Stimulated activated CD8-positive, alpha-beta memory T cell treated with anti-CD3 and anti-CD28 coated beads, Interleukin-15, amount 100 ng/mL, for 1 hour (primary cell): ENCODE data around the gene GARRE1.
"Not testable (repeated sequence)": the region's sequence is repeated elsewhere in the genome, so short reads cannot be mapped to it uniquely, and the experiment has no call there.

Experiments used
- DNase-seq: peaks from one replicate; pipeline ENCODE4 v3.0.0-alpha.2; 2020; ENCODE audit warnings: low read depth

The GARRE1 gene

GRCh38 chr19:34231439-34231838 is 22.9 kb upstream of the GARRE1 start:
- no peak for DNase-seq

- DNase-seq = no peak
Observed at GRCh38 chr19:34232566-34233481, 21.5 kb upstream of the GARRE1 start.

GRCh38 chr19:34235425-34235940 is 18.9 kb upstream of the GARRE1 start:
- no peak for DNase-seq

- DNase-seq = no peak
Observed at GRCh38 chr19:34236035-34236987, 18.0 kb upstream of the GARRE1 start.

GRCh38 chr19:34237283-34237682 is 17.1 kb upstream of the GARRE1 start:
- DNase-seq = no peak

- no peak for DNase-seq
Observed at GRCh38 chr19:34237939-34238338, 16.4 kb upstream of the GARRE1 start.

GRCh38 chr19:34241513-34242337 is 12.6 kb upstream of the GARRE1 start:
- no peak for DNase-seq

GRCh38 chr19:34243138-34243875 is 11.0 kb upstream of the GARRE1 start:
- DNase-seq = not testable (repeated sequence)

GRCh38 chr19:34243876-34244578 is 10.3 kb upstream of the GARRE1 start:
- no peak for DNase-seq

GRCh38 chr19:34244611-34245299 is 9.6 kb upstream of the GARRE1 start:
- DNase-seq = no peak

GRCh38 chr19:34246340-34246739 is 8.0 kb upstream of the GARRE1 start:
- DNase-seq = no peak

GRCh38 chr19:34248941-34249340 is 5.4 kb upstream of the GARRE1 start:
- no peak for DNase-seq

GRCh38 chr19:34253167-34253566 is 1.2 kb upstream of the GARRE1 start:
- DNase-seq = not testable (repeated sequence)

GRCh38 chr19:34253681-34254045 is 691 bp upstream of the GARRE1 start:
- not testable (repeated sequence) for DNase-seq

- no peak for DNase-seq
Observed at GRCh38 chr19:34254698-34255432, 511 bp downstream of the GARRE1 start.

GRCh38 chr19:34255546-34255945 is 1.2 kb downstream of the GARRE1 start:
- DNase-seq = no peak

GRCh38 chr19:34256835-34257558 is 2.6 kb downstream of the GARRE1 start:
- no peak for DNase-seq

GRCh38 chr19:34257559-34257924 is 3.2 kb downstream of the GARRE1 start:
- DNase-seq = no peak
